ENCODE data around the gene IPO5.
"Not testable (repeated sequence)": the region's sequence is repeated elsewhere in the genome, so short reads cannot be mapped to it uniquely, and the experiment has no call there.

The IPO5 gene

GRCh38 chr13:97949316-97949715, 4.2 kb upstream of the IPO5 start:
- DNase-seq (ENCODE audit: low read depth in 2 of 2), result not testable (repeated sequence)

- no peak for DNase-seq (ENCODE audit: low read depth in 2 of 2)
Measured at GRCh38 chr13:97951376-97951775, 2.1 kb upstream of the IPO5 start.

GRCh38 chr13:97952831-97953230, 644 bp upstream of the IPO5 start:
- DNase-seq (ENCODE audit: low read depth in 2 of 2), result not testable (repeated sequence)

GRCh38 chr13:97961340-97961739, 7.9 kb downstream of the IPO5 start:
- no peak for DNase-seq (ENCODE audit: low read depth in 2 of 2)

GRCh38 chr13:97962887-97963286, 9.4 kb downstream of the IPO5 start:
- DNase-seq (ENCODE audit: low read depth in 2 of 2), result no peak

- no peak for DNase-seq (ENCODE audit: low read depth in 2 of 2)
Measured at GRCh38 chr13:97967226-97967625, 13.8 kb downstream of the IPO5 start.

- DNase-seq (ENCODE audit: low read depth in 2 of 2), result no peak
Measured at GRCh38 chr13:97967948-97968347, 14.5 kb downstream of the IPO5 start.

- no peak for DNase-seq (ENCODE audit: low read depth in 2 of 2)
Measured at GRCh38 chr13:97971519-97971918, 18.0 kb downstream of the IPO5 start.

GRCh38 chr13:97974773-97975172, 21.3 kb downstream of the IPO5 start:
- DNase-seq (ENCODE audit: low read depth in 2 of 2), result no peak

GRCh38 chr13:97975280-97975847, 21.9 kb downstream of the IPO5 start:
- no peak for DNase-seq (ENCODE audit: low read depth in 2 of 2)

- peak; percentile 65 to 75 for DNase-seq (ENCODE audit: low read depth in 2 of 2)
Measured at GRCh38 chr13:97975848-97976609, 22.6 kb downstream of the IPO5 start.

- no peak for DNase-seq (ENCODE audit: low read depth in 2 of 2)
Measured at GRCh38 chr13:97976610-97977521, 23.4 kb downstream of the IPO5 start.

- no peak for DNase-seq (ENCODE audit: low read depth in 2 of 2)
Measured at GRCh38 chr13:97977982-97978381, 24.5 kb downstream of the IPO5 start.

- peak; percentile 52 to 54 for DNase-seq (ENCODE audit: low read depth in 2 of 2)
Measured at GRCh38 chr13:97978651-97979050, 25.2 kb downstream of the IPO5 start.

- DNase-seq (ENCODE audit: low read depth in 2 of 2), result no peak
Measured at GRCh38 chr13:97979051-97979450, 25.6 kb downstream of the IPO5 start.

- DNase-seq (ENCODE audit: low read depth in 2 of 2), result no peak
Measured at GRCh38 chr13:97979556-97979955, 26.1 kb downstream of the IPO5 start.

- no peak for DNase-seq (ENCODE audit: low read depth in 2 of 2)
Measured at GRCh38 chr13:97982286-97982685, 28.8 kb downstream of the IPO5 start.

GRCh38 chr13:97986835-97987234, 33.4 kb downstream of the IPO5 start:
- DNase-seq (ENCODE audit: low read depth in 2 of 2), result no peak

GRCh38 chr13:97999653-98000052, 46.2 kb downstream of the IPO5 start:
- no peak for DNase-seq (ENCODE audit: low read depth in 2 of 2)

- no peak for DNase-seq (ENCODE audit: low read depth in 2 of 2)
Measured at GRCh38 chr13:98004107-98004506, 50.6 kb downstream of the IPO5 start.

GRCh38 chr13:98004997-98005396, 51.5 kb downstream of the IPO5 start:
- not testable (repeated sequence) for DNase-seq (ENCODE audit: low read depth in 2 of 2)

GRCh38 chr13:98007001-98007400, 53.5 kb downstream of the IPO5 start:
- DNase-seq (ENCODE audit: low read depth in 2 of 2), result no peak

- DNase-seq (ENCODE audit: low read depth in 2 of 2), result no peak
Measured at GRCh38 chr13:98013241-98013640, 59.8 kb downstream of the IPO5 start.

Data from fibroblast of skin of left quadriceps (primary cell).